Panc1 (cell line): ENCODE results near the gene NDUFS6.

Source experiments
- POLR2AphosphoS5 ChIP-seq: IDR thresholded peaks from 2 replicates; pipeline ENCODE4 v1.6.1; 2012; ENCODE audit warnings: mild to moderate bottlenecking, low read depth, low read length, moderate library complexity
- REST ChIP-seq, 2 experiments: IDR thresholded peaks; 2 replicates each; pipeline ENCODE4 v1.6.1; 2011 to 2012; ENCODE audit warnings: low read depth in 2 of 2, control low read depth in 1 of 2, low read length in 1 of 2, mild to moderate bottlenecking in 1 of 2, moderate library complexity in 1 of 2; ENCODE audit not compliant: insufficient read depth in 1 of 2

GRCh38 chr5:1851290-1851934 lies 50.2 kb downstream of the NDUFS6 start:
- TF ChIP-seq POLR2AphosphoS5, result no peak
- TF ChIP-seq REST (IDR thresholded peaks at IDR 0.05; ENCODE audit: insufficient read depth in 1 of 2, low read depth in 2 of 2, low read length in 1 of 2), result no peak
